ENCODE measurements around the gene FAIM2.

FAIM2 gene

DNA sequence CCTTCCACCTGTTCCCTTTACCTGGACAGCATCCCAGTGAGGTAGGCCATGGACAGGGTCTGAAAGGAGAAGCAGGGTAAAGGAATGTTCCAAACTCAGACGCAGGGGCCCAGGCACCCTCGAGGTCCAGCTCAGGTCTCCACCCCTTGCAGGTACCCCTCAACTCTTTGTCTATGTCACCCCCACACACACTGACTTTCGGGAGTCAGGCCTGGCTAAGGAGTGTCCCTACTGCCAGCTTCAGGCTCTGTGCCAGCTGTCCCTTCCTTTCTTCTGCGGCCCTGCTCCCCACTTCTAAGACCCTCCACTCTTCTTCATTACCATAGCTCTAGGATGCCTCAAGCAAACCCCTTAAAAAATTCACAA, 13.6 kb downstream of the FAIM2 start:
- H3K79me2 ChIP-seq (ENCODE audit: low read length): no peaks in the 10 kb centered on the region
- no peak overlapping the region for H2AFZ ChIP-seq (ENCODE audit: low read depth, low read length)
- H3K4me3 ChIP-seq (ENCODE audit: low read length): no peak overlapping the region
- no peaks in the 10 kb centered on the region for H3K36me3 ChIP-seq (replicated peaks; ENCODE audit: low read depth, low read length)
- no peak overlapping the region for H3K4me2 ChIP-seq (ENCODE audit: low read length)
- H4K20me1 ChIP-seq (ENCODE audit: insufficient read depth, low read length): no peaks in the 10 kb centered on the region
- TF ChIP-seq, protein P1, sequence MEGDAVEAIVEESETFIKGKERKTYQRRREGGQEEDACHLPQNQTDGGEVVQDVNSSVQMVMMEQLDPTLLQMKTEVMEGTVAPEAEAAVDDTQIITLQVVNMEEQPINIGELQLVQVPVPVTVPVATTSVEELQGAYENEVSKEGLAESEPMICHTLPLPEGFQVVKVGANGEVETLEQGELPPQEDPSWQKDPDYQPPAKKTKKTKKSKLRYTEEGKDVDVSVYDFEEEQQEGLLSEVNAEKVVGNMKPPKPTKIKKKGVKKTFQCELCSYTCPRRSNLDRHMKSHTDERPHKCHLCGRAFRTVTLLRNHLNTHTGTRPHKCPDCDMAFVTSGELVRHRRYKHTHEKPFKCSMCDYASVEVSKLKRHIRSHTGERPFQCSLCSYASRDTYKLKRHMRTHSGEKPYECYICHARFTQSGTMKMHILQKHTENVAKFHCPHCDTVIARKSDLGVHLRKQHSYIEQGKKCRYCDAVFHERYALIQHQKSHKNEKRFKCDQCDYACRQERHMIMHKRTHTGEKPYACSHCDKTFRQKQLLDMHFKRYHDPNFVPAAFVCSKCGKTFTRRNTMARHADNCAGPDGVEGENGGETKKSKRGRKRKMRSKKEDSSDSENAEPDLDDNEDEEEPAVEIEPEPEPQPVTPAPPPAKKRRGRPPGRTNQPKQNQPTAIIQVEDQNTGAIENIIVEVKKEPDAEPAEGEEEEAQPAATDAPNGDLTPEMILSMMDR (IDR thresholded peaks at IDR 0.05; ENCODE audit: low read depth, low read length): no peak
- TF ChIP-seq EZH2phosphoT487 (IDR thresholded peaks at IDR 0.05; ENCODE audit: low read depth): no peak
- no peak overlapping the region for H3K9ac ChIP-seq (ENCODE audit: low read length)
- no peaks in the 10 kb centered on the region for H3K9me3 ChIP-seq (ENCODE audit: insufficient read depth, low read length)
- peaks cover 16% of the 10 kb centered on the region for H3K4me1 ChIP-seq (ENCODE audit: low read length)
- H3K27me3 ChIP-seq (ENCODE audit: low read depth, low read length): peaks cover 24% of the 10 kb centered on the region; the same call in 1 of the 2 replicates
- H3K27ac ChIP-seq (ENCODE audit: low read length): no peak overlapping the region

DNA sequence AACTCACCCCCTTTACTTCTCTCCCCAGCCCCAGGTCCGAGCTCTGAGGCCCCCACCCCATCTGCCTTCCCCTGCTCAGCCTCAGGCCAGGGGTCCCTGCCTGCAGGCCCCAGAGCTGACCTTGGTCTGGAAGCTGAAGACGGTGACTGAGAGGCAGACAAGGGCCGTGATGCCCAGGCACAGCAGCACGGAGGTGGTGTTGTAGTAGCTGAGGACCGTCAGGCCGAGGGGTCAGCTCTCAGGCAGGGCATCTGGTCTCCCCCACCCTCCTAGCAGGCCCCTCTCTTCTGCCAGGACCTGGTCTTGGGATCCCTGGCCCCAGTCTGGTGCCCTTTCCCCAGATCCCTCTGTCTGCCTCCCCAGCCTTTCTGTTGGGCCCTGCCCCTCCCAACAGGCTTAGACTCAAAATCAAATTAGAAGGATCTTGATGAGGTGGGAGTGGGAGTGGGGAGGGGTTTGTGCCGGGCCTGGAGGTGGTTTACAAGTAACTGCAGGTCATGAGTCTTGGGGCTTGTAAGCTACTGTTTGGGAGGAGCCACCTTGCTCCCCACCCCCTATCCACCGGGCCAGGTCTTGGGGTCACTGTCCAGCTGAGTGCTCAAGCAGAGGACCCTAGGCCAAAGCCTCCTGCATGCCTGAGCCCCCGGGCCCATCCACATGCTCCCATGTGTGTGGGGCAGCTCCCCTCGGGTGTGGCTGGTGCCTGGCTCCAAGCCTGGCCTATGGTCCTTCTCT, 14.2 kb downstream of the FAIM2 start:
- H3K27me3 ChIP-seq (ENCODE audit: low read depth, low read length): peaks cover 27% of the 10 kb centered on the region; the same call in 1 of the 2 replicates
- no peaks in the 10 kb centered on the region for H3K36me3 ChIP-seq (replicated peaks; ENCODE audit: low read depth, low read length)
- H4K20me1 ChIP-seq (ENCODE audit: insufficient read depth, low read length): no peaks in the 10 kb centered on the region
- H3K79me2 ChIP-seq (ENCODE audit: low read length): no peaks in the 10 kb centered on the region
- no peak overlapping the region for H3K27ac ChIP-seq (ENCODE audit: low read length)
- H3K4me1 ChIP-seq (ENCODE audit: low read length): peaks cover 11% of the 10 kb centered on the region
- H3K9me3 ChIP-seq (ENCODE audit: insufficient read depth, low read length): no peaks in the 10 kb centered on the region
- H2AFZ ChIP-seq (ENCODE audit: low read depth, low read length): no peak overlapping the region
- H3K4me2 ChIP-seq (ENCODE audit: low read length): no peak overlapping the region
- TF ChIP-seq EZH2phosphoT487 (IDR thresholded peaks at IDR 0.05; ENCODE audit: low read depth): no peak
- TF ChIP-seq, protein P1 (IDR thresholded peaks at IDR 0.05; ENCODE audit: low read depth, low read length): no peak
- no peak overlapping the region for H3K9ac ChIP-seq (ENCODE audit: low read length)
- H3K4me3 ChIP-seq (ENCODE audit: low read length): no peak overlapping the region

DNA sequence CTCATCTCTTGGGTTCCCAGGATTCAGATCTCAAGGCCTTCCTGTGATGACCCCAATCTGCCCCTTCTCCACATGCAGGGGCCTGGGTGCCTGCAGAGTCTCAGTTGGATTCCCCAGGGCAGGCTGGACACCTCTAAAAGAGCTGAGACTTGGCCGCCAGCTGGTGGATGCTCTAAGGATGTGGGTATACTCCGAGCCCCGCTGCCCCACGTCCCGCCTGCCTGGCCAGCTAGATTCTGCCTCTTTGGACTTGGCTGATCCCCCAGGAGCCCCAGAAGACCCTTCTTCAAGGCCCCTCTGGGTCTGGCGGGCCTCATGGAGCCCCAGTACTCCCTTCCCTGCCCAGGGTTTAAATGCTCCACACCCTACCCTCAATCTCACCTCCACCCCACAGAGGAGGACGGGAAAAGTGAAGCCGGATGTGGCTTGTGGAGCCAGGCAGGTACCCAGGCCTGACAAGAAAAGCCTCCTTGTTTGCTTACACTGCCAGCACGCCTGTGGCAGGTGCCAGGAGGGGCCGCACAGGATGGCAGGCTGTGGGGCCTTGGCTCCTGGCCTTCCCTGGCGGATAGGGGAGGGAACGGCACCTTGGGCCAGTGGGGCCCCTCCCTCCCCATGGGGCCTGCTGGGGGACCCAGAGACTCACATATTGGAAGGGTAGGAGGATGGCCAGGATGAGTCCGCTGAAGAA, 15.1 kb downstream of the FAIM2 start:
- TF ChIP-seq, protein P1 (IDR thresholded peaks at IDR 0.05; ENCODE audit: low read depth, low read length): no peak
- no peak for TF ChIP-seq EZH2phosphoT487 (IDR thresholded peaks at IDR 0.05; ENCODE audit: low read depth)
- H3K9ac ChIP-seq (ENCODE audit: low read length): no peak overlapping the region
- no peaks in the 10 kb centered on the region for H4K20me1 ChIP-seq (ENCODE audit: insufficient read depth, low read length)
- no peaks in the 10 kb centered on the region for H3K36me3 ChIP-seq (replicated peaks; ENCODE audit: low read depth, low read length)
- H3K27me3 ChIP-seq (ENCODE audit: low read depth, low read length): peaks cover 27% of the 10 kb centered on the region; the same call in 1 of the 2 replicates
- H3K79me2 ChIP-seq (ENCODE audit: low read length): no peaks in the 10 kb centered on the region
- no peak overlapping the region for H2AFZ ChIP-seq (ENCODE audit: low read depth, low read length)
- no peak overlapping the region for H3K4me3 ChIP-seq (ENCODE audit: low read length)
- no peak overlapping the region for H3K4me2 ChIP-seq (ENCODE audit: low read length)
- H3K27ac ChIP-seq (ENCODE audit: low read length): no peak overlapping the region
- H3K4me1 ChIP-seq (ENCODE audit: low read length): peaks cover 2% of the 10 kb centered on the region
- no peaks in the 10 kb centered on the region for H3K9me3 ChIP-seq (ENCODE audit: insufficient read depth, low read length)

Data from OCI-LY3 (cell line).